Measurements from ENCODE around the gene PKNOX2. TPM values are rescaled to one million over a fixed set of nuclear protein-coding genes. Genes with fewer than 3 reads are reported as not detected.

PKNOX2 gene
- total RNA-seq, 1 experiment from 2014 or later, result 0.10 TPM

DNA sequence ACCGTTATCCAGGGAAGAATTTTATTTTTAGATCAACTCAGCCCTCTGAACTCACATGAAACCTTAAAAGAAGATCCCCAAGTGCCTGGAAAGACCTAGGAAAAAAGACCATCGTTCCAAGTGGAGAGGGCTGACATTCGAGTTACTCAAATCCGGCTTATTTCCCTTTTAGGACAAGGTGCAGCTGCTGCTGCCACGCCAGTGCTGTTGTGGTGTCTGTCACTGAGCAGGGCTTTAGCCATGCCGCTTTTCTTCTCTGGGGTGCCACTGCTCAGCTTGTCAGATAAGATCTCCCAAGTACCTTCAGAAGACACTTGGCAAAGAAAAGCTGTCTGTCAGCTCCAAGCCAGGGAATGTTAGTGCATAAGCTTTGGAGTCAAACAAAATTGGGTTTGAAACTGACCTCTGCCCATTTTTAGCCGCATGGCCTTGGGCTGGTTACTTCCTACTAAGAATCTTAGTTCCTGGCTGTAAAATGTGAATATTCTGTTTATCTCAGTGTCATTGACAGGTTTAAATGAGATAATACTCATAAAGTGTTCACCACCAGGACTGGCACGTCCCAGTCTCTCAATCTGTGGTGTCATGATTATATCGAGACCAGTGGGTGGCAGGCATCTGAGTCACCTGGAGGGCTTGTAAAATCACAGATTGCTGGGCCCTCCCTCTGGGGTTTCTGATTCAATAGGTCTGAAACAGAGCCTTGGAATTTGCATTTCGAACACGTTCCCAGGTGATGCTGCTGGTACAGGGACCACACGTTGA lies 117.5 kb downstream of the PKNOX2 start:
- no peak for DNase-seq (ENCODE audit: low read depth)

DNA sequence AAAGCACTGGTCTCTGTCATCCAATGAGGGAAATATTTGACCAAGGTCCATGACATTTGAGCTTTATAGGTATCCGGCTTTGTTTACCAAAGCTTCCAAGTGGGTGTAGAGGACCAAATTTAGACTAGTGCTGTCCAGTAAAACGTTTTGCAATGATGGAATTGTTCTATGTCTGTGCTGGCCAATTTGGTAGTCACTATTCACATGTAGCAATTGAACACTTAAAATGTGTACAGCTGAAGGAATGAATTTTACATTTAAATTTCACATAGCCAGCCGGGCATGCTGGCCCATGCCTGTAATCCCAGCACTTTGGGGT lies 118.0 kb downstream of the PKNOX2 start:
- no peak for DNase-seq (ENCODE audit: low read depth)

DNA sequence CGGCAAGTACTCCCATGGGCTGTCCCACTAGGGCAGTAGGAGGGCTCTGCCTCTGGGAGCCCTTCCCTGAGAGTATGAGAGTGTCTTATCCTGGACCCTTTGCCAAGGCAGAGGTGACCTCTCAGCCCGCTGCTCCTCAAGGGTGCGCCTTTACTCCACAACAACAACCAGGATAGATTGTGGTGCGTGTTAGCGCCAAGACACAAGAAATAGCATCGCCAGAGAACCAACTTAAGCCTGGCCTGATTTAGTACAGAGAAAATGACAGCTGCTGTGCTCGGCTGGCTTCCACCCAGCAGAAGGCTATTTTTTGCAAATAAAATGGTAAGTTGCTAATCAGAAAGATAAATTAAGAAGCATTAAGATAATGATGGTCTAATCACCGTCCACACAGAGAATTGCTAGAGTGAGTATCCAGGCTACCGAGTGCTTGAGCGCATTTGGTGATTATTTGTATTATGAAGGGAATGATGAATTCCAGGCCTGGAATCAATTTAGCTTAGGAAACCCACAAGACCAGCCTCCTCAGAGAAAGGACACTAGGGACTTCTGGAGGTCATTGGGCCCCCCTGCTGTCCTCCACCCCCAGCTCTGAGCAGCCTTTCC lies 119.8 kb downstream of the PKNOX2 start:
- no peak for DNase-seq (ENCODE audit: low read depth)

DNA sequence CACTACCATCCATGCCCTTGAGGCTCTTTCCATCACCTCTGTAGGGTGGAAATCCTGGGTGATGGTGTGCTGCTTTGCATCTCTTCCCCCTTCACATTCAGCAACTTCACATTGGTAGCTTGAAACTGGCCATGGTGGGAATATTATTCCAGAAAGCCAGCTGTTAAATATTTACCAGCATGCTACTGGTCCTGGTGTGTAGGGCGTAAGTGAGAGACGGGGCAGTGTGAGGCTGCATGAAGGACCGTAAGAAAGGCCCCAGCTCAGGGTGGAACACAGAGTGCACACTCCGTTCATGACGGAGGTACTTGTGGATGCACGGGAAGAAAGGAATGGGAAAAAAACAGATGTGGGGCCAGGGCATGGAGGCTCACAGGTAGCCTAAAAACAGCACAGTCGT lies 121.3 kb downstream of the PKNOX2 start:
- DNase-seq (ENCODE audit: low read depth), result no peak

DNA sequence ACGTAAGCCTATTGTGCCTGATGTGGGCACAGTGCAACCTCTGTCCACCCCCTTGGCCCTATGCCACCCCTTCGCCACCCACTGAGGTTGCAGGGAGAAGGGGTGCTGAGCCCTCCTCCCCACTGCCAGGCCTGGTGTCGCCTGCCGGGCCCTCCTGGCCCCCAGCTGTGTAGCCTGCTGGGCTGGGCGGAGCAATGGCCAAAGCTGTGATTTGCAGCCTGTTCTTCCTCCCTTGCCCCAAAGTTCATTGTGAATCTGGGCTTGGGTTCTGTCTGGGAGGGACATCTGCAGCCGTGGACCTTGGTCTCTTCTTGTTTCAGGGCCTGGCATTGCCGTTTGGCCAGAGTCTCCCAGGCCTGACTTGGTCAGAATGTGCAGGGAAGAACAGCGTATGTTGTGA lies 121.9 kb downstream of the PKNOX2 start:
- no peak for DNase-seq (ENCODE audit: low read depth)

DNA sequence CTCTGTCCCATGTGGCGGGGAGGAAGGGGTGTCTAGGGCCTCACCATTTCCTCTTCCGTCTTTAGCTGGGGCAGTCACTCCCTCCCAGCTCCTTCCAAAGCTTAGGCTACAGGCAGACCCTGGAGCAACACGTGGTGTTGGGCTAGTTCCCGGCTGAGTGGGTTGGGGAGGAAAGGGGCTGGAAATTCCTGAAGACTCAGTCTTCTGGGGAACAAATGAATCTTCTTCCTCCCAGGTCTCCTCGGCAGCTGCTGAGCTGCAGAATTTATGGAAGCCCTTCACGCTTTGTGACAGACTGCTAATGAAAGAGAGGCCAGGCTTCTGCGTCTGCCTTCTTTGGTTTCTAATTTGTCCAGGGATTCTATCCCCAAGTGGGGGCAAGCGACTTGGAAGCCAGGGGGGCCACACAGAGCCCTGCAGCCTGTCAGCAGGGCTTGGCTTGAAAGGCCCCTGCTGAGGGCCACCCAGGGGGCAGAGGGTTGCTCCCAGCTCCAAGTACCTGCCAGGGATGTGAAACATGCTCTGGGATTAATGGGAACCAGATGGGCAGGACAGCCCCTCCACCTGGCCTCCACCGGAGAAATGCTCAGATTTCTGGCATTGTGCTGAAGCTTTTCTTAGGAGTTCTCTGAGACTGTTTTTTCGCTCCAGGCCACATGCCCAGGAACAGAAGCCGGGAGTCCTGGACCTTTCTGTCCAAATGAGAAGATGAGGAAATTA lies 123.1 kb downstream of the PKNOX2 start:
- no peak for DNase-seq (ENCODE audit: low read depth)

DNA sequence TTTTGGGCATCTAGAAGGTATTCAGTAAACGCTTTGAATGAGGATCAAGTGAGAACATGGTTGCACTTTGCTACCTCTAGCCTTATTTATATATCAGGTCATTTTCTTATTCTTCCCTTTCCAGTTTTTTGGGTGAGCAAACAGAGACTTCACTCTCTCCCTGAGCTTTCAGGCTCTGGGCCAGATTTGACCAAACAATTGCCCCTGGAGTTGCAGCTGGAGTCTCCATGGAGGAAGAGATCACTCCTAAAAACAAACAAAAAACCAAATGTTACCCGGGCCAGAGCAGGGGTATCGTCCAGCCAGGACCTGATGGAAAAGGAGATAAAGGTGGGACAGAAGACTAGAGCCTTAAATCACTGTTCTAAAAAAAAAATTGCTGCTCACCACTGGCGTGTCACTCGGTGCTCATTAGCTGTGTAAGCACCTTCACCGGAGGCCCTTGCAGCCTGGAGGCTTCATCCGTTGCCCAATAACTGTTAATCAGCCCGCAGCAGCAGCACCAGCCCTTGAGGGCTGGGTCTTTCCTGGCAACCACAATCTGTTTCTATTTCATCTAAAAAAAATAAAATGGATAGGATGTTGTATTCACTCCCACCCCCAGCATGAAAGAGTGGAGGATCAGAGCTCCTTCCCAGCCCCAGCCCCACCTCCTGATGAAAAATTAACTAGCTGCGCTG lies 125.0 kb downstream of the PKNOX2 start:
- no peak for DNase-seq (ENCODE audit: low read depth)

DNA sequence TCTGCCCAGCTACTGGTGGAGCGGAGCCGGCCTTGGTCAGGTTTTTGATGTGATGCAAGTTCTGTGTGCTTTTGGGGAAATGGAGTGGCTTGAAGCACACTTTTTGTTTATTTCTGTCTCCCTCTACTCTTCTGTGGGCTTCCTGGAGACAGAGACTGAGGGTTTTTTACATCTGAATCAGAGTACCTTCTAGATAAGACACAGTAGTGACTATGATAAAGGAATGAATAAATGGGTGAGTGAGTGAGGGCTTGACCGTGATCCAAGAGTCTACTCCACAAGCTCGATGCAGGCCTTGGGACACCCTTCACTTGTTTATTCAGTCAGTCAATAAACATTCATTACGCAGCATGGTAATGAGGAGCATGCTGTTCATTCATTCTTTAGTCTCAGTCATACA lies 125.7 kb downstream of the PKNOX2 start:
- no peak for DNase-seq (ENCODE audit: low read depth)

DNA sequence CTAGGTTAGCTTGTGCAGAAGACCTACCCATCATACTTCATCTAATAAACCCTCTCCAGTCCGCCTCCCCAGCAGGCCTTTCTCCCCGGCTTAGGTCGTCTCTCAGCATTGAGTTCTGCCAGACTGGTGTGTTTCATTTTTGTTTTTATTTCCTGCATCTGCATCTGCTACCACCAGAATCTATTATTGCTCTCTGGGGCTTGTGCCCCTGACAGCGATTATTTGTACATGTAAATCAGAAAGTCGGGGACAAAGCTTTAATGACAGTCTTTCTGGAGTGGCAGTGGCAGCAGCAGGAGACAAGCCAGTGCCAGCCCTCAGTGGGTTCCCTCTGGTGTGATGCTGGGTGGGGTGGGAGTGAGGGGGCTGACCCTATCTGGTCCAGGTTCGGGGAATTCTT lies 127.5 kb downstream of the PKNOX2 start:
- no peak for DNase-seq (ENCODE audit: low read depth)

DNA sequence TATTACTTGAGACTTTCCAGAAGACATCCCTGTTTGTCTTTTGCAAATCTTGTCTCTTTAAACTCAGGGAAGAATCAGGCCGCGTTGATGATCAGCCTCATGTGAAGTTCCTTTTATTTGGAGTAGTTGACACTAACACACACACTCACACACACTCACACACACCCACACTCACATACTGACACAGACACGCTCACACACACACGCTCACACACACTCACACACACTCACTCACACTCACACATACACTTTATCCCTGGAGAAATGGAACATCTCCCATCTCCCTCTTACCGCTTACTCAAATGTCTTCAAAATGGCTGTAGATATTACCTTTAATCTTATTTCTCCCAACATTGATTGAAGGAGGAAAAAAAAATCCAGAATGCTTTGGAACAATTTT lies 129.0 kb downstream of the PKNOX2 start:
- no peak for DNase-seq (ENCODE audit: low read depth)

DNA sequence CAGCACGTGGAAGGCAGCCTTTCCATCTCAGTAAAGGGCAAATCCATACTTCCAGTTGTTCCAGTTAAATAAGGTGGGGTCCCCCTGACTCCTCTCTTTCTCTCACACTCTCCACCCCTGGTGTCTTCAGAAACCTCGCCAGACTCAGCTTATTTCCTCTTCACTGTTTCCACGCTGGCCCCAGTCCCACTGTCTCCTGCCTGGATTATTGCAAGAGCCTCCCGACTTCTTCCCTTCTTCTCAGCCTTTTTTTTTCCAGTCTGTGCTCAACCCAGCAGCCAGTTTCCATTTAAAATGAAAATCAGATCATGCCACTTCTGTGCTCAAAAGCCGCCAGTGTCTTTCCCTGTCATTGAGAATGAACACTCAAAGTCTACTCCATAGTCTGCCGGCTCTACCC lies 131.4 kb downstream of the PKNOX2 start:
- no peak for DNase-seq (ENCODE audit: low read depth)

DNA sequence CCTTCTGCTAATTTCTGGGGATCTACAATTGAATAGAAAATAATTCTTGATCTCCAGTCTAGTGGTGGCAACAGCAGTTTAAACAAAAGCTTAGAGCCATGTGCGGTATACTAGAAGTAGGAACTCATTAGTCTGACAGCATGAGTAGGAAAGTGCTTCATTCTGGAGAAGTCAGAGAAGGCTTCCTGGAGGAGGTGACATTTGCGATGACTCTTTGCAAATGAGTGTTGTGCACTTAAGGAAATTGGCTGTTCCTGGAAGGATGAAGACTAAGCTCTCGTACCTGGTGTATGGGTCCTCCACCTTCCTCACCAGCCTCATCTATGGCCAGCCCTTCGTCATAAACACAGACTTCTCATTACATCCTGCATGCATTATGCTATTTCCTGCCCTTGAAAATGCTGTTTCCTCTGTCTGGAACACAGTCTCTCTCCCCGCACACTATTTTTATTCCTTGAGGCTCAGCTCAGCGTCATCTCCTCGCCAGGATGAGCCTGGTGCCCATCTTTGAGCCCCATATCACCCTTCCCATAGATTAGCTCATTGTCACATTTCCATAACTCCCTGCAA lies 132.9 kb downstream of the PKNOX2 start:
- DNase-seq (ENCODE audit: low read depth), result no peak

DNA sequence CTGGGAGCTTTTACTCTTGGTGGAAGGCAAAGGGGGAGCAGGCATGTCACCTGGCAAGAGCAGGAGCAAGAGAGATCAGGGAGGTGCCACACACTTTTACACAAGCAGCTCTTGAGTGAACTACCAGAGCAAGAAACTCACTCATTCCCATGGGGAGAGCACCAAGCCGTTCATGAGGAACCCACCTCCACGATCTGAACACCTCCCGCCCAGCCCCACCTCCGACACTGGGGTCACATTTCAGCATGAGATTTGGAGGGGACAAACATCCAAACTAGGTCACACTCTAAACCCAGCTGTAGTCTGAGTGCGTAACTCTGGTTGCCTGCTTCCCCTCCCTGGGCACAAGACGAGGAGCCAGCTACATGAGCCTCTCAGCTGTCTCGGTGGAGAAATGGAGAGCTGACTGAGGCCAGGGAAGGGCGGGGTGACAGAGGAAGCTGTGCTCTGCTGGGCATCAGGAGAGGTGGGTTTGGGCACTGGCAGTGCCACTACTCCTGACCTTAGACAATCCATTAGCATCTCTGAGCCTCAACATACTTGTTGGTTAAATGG lies 134.6 kb downstream of the PKNOX2 start:
- DNase-seq (ENCODE audit: low read depth), result no peak

DNA sequence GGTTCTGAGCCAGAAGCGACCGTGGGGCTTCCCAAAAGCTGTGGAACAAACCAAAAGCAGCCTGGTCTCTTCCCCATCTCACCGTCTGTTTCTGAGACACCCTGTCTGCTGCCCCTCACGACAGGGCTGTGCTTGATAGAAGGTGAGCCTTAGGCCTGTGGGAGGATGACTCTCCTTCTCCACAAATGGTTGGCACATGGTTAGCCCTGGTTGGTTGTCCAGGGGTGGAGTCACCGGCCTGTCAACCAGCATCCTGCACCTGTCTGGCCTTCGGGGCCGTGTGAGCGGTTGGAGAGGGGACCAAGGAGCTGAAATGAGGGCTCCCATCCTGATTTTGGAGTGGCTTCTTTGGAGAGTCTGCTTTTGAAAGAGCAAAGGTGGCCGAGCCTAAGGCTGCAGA lies 135.3 kb downstream of the PKNOX2 start:
- DNase-seq (ENCODE audit: low read depth), result no peak

DNA sequence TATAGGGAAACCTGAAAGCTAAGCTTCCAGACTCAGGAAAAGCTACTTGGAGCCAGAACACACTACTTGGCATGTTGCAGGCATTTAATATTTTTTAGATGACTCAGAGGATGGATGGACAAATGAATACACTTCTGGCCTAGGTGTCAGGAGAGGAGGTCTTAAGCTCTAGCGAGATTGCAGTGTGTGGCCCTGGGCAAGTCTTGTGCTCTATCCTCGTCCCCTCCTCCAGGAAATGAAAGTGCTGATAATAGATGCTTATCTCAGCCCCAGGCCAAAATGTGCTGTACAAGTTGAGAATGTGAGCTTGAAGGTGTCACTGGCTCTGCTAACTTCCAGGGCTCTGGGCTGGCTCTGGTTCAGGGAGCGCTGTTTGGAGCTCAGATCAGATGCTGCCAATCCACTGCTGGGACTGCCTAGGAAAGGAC lies 136.3 kb downstream of the PKNOX2 start:
- DNase-seq (ENCODE audit: low read depth), result peak; percentile 79

DNA sequence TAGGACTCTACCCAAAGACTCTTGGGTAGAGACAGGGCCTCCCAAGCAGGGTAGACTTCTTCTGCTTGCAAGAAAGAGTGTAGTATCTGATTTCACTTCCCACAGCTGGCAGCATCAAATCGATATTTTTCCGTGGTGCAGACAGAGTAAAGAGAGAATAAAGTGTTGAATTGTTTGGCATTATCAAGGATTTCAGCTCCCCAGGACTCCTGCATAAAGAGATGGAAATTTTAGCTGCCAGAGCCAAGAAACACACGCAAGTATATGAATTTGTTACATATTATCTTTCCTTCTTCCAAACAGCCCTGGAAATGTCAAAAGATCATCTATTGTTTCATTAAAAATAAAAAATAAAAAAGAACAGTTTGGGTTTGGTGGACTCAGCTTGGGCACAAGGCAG lies 136.8 kb downstream of the PKNOX2 start:
- no peak for DNase-seq (ENCODE audit: low read depth)

DNA sequence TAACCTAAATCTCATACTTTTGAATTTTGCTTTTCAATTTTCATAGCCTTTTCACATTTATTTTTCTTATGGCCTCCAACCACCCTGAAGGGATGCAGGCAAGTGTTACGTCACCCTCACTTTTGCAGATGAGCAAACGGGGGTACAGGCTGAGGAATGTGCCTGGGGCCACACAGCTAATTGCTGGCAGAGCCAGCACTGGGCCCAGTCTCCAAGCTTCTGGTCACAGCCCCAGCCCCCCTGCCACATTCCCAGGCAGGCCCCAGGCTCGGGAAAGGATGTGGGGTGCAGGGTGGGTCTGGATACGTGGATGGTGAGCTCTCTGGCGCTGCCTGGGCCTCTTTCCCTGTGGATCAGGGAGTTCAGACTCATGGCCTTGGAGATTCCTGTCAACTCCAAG lies 138.6 kb downstream of the PKNOX2 start:
- no peak for DNase-seq (ENCODE audit: low read depth)

DNA sequence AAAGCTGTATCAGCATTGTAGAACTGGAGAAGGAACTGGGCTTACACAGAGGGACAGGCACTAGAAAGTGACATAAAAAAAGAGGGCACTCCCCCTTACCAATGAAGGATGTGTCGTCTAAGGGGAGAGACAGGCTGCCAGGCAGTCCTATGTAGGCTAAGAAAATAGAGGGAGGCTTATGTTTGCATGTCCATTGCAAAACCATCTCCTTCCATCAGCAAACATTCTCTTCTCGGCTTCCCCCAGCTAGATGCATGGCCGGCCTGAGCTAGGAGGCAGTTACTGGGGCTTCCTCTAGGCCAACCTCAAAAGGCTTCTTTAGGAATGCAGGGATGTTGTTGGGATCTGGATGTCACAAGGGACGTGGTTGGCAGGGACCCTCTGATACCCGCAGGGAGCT lies 139.1 kb downstream of the PKNOX2 start:
- no peak for DNase-seq (ENCODE audit: low read depth)

DNA sequence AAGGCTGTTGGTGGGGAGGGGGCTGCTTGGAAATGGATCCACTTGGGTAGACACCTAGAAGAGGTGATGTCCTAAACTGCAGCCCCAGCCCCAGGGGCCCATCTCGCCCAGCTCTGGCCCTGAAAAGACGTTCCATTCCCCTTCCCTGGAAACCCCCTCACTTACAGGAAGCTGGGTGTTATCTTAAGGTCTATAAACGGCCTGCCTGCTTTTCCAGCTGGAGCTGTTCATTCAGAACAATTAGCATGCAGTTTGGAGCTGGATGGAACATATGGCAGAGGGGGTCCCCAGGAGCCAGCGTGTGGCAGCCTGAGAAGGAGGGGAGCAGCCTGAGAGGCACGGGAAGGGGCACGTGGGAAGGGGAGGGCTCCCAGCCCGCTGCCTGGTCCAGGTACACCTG lies 139.6 kb downstream of the PKNOX2 start:
- DNase-seq (ENCODE audit: low read depth), result no peak

DNA sequence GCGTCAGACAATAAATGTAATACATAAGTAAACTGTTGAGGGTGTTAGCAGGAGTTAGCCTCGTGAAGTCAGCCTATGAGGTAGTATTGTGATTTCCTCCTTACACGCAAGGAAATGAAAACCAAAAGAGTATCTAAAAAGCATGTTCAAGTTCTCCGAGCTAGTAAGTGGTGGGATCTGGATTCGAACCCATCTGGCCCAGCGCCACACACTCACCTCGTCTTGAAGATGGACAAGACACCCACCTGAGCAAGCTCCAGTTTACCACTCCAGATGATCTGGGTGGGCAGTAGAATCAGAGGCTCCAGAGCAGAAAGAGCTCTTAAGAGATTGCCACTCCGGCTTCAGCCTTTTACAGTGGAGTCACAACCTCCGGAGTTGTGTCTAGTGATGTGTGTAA lies 140.3 kb downstream of the PKNOX2 start:
- no peak for DNase-seq (ENCODE audit: low read depth)

DNA sequence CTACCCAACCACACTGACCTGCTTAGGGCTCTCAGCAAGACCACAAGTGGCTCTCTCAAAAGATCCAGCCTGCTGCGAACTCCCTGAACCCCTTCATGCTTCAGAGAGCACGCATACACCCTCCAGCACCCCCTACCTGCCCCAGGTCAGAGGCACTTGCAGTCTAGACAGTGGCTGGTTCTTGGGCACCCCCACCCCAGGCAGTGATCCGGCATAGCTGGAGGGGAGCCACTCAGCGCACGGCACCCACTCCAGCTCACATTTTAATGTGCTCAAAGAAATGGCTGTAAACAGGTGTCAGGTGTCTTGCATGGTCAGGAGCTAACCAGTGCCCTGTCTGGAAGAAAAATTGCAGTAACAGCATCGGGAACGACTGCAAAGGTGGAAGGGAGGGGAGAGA lies 140.8 kb downstream of the PKNOX2 start:
- no peak for DNase-seq (ENCODE audit: low read depth)

DNA sequence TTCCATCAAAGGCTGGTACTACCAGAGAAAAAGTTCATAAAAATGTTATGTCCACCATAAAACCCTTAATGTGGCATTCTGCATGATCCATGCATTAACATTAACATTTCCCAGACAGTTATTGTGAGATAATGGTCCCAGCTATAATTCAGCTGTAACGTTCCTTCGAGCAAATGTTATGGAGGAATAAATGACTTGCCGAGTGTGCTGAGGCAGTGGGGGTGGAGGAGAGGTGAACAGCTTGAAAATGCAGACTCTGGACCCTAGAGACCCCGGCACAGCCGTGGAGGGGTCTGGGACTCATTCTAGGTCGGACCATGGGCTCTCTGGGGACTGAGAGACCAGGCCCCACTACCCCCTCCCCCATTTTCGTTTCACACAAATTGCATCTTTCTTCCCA lies 141.9 kb downstream of the PKNOX2 start:
- no peak for DNase-seq (ENCODE audit: low read depth)

Measured in HT1080 (cell line).